ENCODE results near the gene ORC3. TPM values are rescaled to one million over a fixed set of nuclear protein-coding genes. Genes with fewer than 3 reads are reported as not detected.
"Not testable (repeated sequence)": the region's sequence is repeated elsewhere in the genome, so short reads cannot be mapped to it uniquely, and the experiment has no call there.

Gene ORC3
- total and polyA plus RNA-seq, 2 donors (not counting 1 experiment from before 2014, with no cell fraction given), result 16.1 to 31.2 TPM

DNA sequence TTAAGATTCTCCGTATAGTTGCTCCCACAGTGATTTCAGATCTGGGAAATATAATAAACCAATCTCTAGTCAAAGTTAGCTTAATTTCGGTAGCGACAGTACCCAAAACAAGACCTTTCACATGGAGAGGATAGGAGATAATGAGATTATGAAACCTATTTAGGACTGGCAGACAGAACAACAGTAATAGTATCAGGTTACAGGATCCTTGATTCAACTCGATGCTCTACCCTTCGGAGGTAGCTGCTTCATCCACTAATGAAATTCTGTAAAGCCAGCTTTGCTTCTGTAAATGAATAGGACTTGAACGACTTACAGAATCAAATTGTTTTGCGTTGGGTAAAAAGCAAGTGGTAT, 112.6 kb downstream of the ORC3 start:
- Mint-ChIP-seq H3K4me3 (peak overlapping the region; percentile 97), H3K4me1 (peaks cover 49% of the 10 kb centered on the region), H3K27me3 (no peaks in the 10 kb centered on the region), H3K9me3 (ENCODE audit: insufficient read depth) (no peaks in the 10 kb centered on the region), H3K27ac (peak overlapping the region; percentile 99)
- DNase-seq (no peak), ATAC-seq (ENCODE audit: low read depth) (peak; percentile 1)
- ChIA-PET POLR2A (interaction anchor here (0.8 to 1.7 kb wide), 7 partner anchors 23 to 1378 kb away, joined by 3 to 8 read pairs (median 5); partner anchors contain the start of gene PNRC1), CTCF (interaction anchor here (1.0 to 1.7 kb wide), 4 partner anchors 8 to 129 kb away, joined by 3 to 8 read pairs (median 6); no protein-coding TSS in a partner anchor)
- Histone ChIP-seq H3K27ac (ENCODE audit: low read length in 2 of 2) (peak overlapping the region; percentile 86 to 98), H4K20me1 (ENCODE audit: control insufficient read depth, insufficient read depth, low read length, poor library complexity, severe bottlenecking) (peaks cover 27% of the 10 kb centered on the region), H3K79me2 (ENCODE audit: control insufficient read depth, insufficient read depth, low read length) (peaks cover 52% of the 10 kb centered on the region), H3K9ac (ENCODE audit: low read length) (peak overlapping the region; percentile 82), H3K9me3 (ENCODE audit: control extremely low read depth in 1 of 3, control insufficient read depth in 2 of 3, insufficient read depth in 1 of 3, low read length in 2 of 3) (no peaks in the 10 kb centered on the region), H3K4me3 (ENCODE audit: control extremely low read depth in 1 of 5, extremely low read depth in 1 of 5, insufficient read depth in 1 of 5, low read depth in 2 of 5, low read length in 4 of 5) (peak overlapping the region; percentile 58 to 96 (median 90)), H3K4me2 (replicated peaks; ENCODE audit: low read depth, low read length, poor library complexity, severe bottlenecking) (peak overlapping the region; percentile 75), H2AFZ (ENCODE audit: insufficient read depth, low read depth, low read length, poor library complexity, severe bottlenecking) (peak overlapping the region; percentile 76), H3K36me3 (replicated peaks in 1 of 2; ENCODE audit: control extremely low read depth in 1 of 2, control insufficient read depth in 1 of 2, extremely low read depth in 1 of 2, insufficient read depth in 2 of 2, low read length in 1 of 2) (no peaks in the 10 kb centered on the region), H3K4me1 (ENCODE audit: control insufficient read depth in 2 of 2, insufficient read depth in 2 of 2, low read length in 2 of 2) (peaks cover 14 to 26% of the 10 kb centered on the region in 2 donors), H3K27me3 (replicated peaks in 1 of 4; ENCODE audit: control extremely low read depth in 1 of 4, control insufficient read depth in 3 of 4, insufficient read depth in 4 of 4, low read length in 3 of 4) (no peaks in the 10 kb centered on the region)
- no CpG with 5 or more reads among the region's 7 CpGs for WGBS (ENCODE audit: insufficient coverage)
- TF ChIP-seq, protein P1, sequence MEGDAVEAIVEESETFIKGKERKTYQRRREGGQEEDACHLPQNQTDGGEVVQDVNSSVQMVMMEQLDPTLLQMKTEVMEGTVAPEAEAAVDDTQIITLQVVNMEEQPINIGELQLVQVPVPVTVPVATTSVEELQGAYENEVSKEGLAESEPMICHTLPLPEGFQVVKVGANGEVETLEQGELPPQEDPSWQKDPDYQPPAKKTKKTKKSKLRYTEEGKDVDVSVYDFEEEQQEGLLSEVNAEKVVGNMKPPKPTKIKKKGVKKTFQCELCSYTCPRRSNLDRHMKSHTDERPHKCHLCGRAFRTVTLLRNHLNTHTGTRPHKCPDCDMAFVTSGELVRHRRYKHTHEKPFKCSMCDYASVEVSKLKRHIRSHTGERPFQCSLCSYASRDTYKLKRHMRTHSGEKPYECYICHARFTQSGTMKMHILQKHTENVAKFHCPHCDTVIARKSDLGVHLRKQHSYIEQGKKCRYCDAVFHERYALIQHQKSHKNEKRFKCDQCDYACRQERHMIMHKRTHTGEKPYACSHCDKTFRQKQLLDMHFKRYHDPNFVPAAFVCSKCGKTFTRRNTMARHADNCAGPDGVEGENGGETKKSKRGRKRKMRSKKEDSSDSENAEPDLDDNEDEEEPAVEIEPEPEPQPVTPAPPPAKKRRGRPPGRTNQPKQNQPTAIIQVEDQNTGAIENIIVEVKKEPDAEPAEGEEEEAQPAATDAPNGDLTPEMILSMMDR (IDR thresholded peaks at IDR 0.05), result no peak
- TF ChIP-seq EZH2 (IDR thresholded peaks at IDR 0.05; ENCODE audit: borderline replicate concordance, insufficient read depth, low read depth, low read length, poor library complexity, severe bottlenecking), result no peak
- intact Hi-C loops (cut with micrococcal nuclease), result loop anchor here (1.0 to 10.0 kb wide), 14 partner anchors 23 to 1652 kb away; partner anchors contain the start of genes CFAP206, ORC3, PM20D2 and PNRC1

DNA sequence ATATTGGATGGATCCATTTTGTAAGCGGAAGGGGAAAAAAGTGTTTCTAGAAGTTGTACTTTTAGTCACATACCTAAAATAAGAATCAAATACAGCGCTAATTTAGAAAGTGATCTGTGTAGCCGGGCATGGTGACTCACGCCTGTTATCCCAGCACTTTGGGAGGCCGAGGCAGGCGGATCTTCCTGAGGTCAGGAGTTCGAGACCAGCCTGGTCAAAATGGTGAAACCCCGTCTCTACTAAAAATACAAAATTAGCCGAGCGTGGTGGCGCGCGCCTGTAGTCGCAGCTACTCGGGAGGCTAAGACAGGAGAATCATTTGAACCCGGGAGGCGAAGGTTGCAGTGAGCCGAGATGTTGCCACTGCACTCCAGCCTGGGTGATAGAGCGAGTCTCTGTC, 113.1 kb downstream of the ORC3 start:
- not testable (repeated sequence) for H3K36me3 ChIP-seq (replicated peaks in 1 of 2; ENCODE audit: control extremely low read depth in 1 of 2, control insufficient read depth in 1 of 2, extremely low read depth in 1 of 2, insufficient read depth in 2 of 2, low read length in 1 of 2); H3K9me3 Mint-ChIP-seq (ENCODE audit: insufficient read depth); H3K27me3 ChIP-seq (replicated peaks in 1 of 4; ENCODE audit: control extremely low read depth in 1 of 4, control insufficient read depth in 3 of 4, insufficient read depth in 4 of 4, low read length in 3 of 4); H3K9me3 ChIP-seq (ENCODE audit: control extremely low read depth in 1 of 3, control insufficient read depth in 2 of 3, insufficient read depth in 1 of 3, low read length in 2 of 3); DNase-seq; H3K27me3 Mint-ChIP-seq; ATAC-seq (ENCODE audit: low read depth)
- ChIA-PET CTCF (interaction anchor here (1.0 to 1.7 kb wide), 4 partner anchors 8 to 129 kb away, joined by 3 to 8 read pairs (median 6); no protein-coding TSS in a partner anchor), POLR2A (interaction anchor here (1.2 to 1.7 kb wide), 2 partner anchors 23 to 462 kb away, joined by 3 to 5 read pairs; no protein-coding TSS in a partner anchor)
- peak overlapping the region; percentile 97 for H3K4me3 Mint-ChIP-seq
- peaks cover 22% of the 10 kb centered on the region for H4K20me1 ChIP-seq (ENCODE audit: control insufficient read depth, insufficient read depth, low read length, poor library complexity, severe bottlenecking)
- H3K27ac ChIP-seq (ENCODE audit: low read length in 2 of 2), result peak overlapping the region; percentile 86 to 98
- H3K4me1 ChIP-seq (ENCODE audit: control insufficient read depth in 2 of 2, insufficient read depth in 2 of 2, low read length in 2 of 2), result peaks cover 12 to 21% of the 10 kb centered on the region in 2 donors
- peak overlapping the region; percentile 76 for H2AFZ ChIP-seq (ENCODE audit: insufficient read depth, low read depth, low read length, poor library complexity, severe bottlenecking)
- peak overlapping the region; percentile 82 for H3K9ac ChIP-seq (ENCODE audit: low read length)
- H3K79me2 ChIP-seq (ENCODE audit: control insufficient read depth, insufficient read depth, low read length), result peaks cover 47% of the 10 kb centered on the region
- 74% methylated on average over 17 of the region's 19 CpGs for WGBS (ENCODE audit: insufficient coverage)
- intact Hi-C loops (cut with micrococcal nuclease), result loop anchor here (2.0 to 10.0 kb wide), 7 partner anchors 220 to 1652 kb away; partner anchors contain the start of genes CFAP206, PM20D2, SMIM8 and UBE2J1
- peak overlapping the region; percentile 58 to 96 (median 90) for H3K4me3 ChIP-seq (ENCODE audit: control extremely low read depth in 1 of 5, extremely low read depth in 1 of 5, insufficient read depth in 1 of 5, low read depth in 2 of 5, low read length in 4 of 5)
- H3K27ac Mint-ChIP-seq, result peak overlapping the region; percentile 99
- H3K4me2 ChIP-seq (replicated peaks; ENCODE audit: low read depth, low read length, poor library complexity, severe bottlenecking), result peak overlapping the region; percentile 75
- peaks cover 45% of the 10 kb centered on the region for H3K4me1 Mint-ChIP-seq
